ENCODE results near the gene PHACTR1. TPM values are rescaled to one million over a fixed set of nuclear protein-coding genes. Genes with fewer than 3 reads are reported as not detected.
A peak's percentile ranks its signal among the peaks of the same experiment; 100 is the strongest.

Gene PHACTR1
- polyA plus RNA-seq, 2 of the 4 experiments (the other 2 are of a cell fraction) = not detected

DNA sequence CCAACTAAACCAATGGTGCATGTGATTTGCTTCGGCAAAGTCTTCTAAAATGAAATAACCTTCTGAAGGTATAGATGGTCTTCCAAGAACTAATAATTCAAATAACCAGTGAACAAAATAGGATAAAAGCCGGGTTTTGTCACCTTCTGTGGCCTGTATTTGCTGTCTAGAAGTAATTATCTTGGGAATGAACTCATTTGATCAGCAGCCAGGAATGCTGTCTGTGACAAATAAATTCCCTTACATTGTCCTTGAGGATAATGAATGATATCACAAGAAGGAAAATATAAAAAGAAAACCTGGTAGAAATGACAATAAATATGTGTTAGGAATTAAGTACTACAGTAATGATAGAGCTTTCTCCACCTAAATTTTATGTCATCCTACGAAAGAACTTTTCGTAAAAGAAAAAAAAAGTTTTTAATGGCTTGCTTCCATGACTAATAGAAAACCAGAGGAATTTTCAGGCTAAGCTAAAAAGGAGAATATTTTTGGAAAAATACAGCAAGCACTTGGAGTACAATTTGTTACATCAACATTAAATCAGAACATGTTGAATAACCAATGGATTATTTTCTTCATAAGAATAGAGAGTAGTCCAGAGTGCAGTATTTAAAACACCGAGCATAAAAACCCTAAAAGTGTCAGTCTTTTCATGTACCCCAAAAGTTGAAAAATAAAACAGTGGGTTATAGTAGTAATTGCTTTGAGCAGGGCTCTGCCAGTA lies 364.1 kb downstream of the PHACTR1 start:
- no peak for FAIRE-seq
- CTCF ChIA-PET = no interaction called here

DNA sequence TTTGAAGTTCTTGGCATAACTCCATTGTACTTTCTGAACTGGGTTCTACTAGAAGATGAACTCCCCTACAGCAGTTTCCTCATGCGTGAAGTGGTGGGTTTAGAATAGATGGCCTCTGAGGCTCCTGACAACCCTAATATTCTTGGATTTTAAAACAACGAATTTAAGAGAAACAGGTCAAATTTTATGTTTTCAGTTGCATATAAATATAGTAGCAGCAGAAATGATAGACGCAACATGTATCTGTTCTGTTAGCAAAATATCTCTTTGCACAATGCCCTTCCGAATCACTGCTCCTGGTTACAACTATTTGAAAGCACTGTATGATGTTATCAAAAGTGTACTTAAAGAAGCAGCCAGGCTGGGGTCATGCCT lies 364.6 kb downstream of the PHACTR1 start:
- 0 out of 3 replicates have a peak, but pooled peaks cover under 1% of the 10 kb centered on the region for H3K9me3 ChIP-seq
- no peaks in the 10 kb centered on the region for H3K4me1 ChIP-seq
- H3K4me3 ChIP-seq = no peak overlapping the region
- no peak overlapping the region for H3K4me2 ChIP-seq
- CTCF ChIA-PET = no interaction called here
- H3K27ac ChIP-seq = no peak overlapping the region
- POLR2A ChIA-PET = no interaction called here
- TF ChIP-seq CBX8 (IDR thresholded peaks at IDR 0.05) (peak; percentile 73; the same call in 1 of the 2 replicates), MAZ (IDR thresholded peaks at IDR 0.05; ENCODE audit: borderline replicate concordance, low read depth, low read length) (no peak), RNF2 (IDR thresholded peaks at IDR 0.05; ENCODE audit: borderline replicate concordance, low read depth) (0 out of 2 replicates have a peak, but pooled peaks have one; percentile 56)
- no peak for ATAC-seq
- 49% methylated on average over 4 of the region's 4 CpGs for WGBS (ENCODE audit: missing lambda C conversion rate)
- no peak for DNase-seq (ENCODE audit: low read depth in 1 of 2, low spot score in 1 of 2)
- no peak for FAIRE-seq

More for the DNA sequence above, 364.1 kb downstream of the PHACTR1 start:
- no peak for TF ChIP-seq ESRRA (IDR thresholded peaks at IDR 0.05; ENCODE audit: borderline replicate concordance, low read length)
- Histone ChIP-seq H3K27ac (no peak overlapping the region), H3K4me3 (no peak overlapping the region), H3K4me1 (no peaks in the 10 kb centered on the region), H3K4me2 (no peak overlapping the region), H3K9me3 (no peaks in the 10 kb centered on the region)
- no peak for ATAC-seq
- POLR2A ChIA-PET = no interaction called here
- no peak for DNase-seq (ENCODE audit: low read depth in 1 of 2, low spot score in 1 of 2)
- 39% methylated on average over 5 of the region's 5 CpGs for WGBS (ENCODE audit: missing lambda C conversion rate)

DNA sequence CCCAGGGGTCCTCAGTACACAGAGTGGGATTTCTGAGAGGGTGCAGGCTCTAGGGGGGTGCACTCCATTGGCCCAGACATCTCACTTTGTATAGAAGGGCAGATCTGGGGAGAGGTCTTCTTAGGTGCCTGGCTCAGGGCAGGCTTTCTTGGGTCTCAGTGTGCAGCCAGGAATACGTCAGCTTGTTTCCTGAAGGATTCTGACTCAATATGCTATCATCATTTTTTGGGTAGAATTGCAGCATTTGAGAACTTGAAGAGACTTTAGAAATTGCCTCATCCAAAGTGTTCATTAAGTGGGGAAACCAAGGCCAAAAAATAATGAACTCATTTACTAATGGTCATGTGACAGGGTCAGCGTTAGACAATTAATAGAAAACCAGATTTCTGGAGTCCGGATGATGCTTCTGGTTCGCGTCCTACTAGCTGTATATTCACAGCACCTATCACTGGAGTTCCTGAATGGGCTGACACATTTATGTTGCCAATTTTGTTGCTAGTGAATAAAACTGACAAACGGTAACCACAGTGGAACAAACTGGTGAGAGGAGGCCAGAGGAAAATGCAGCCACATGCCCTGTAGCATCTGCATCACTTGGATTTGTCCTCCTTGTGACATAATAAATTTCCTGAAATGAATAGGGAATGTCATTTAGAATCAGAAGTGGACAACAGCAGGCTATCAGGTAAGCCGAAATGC lies 372.9 kb downstream of the PHACTR1 start:
- no peak for DNase-seq (ENCODE audit: low read depth in 1 of 2, low spot score in 1 of 2)
- no peak overlapping the region for H3K27ac ChIP-seq
- H3K4me1 ChIP-seq = no peaks in the 10 kb centered on the region
- ATAC-seq = peak in 1 of 2 experiments; percentile 13; a peak in 1 of 6 replicates
- 51% methylated on average over 7 of the region's 7 CpGs for WGBS (ENCODE audit: missing lambda C conversion rate)
- ChIA-PET POLR2A (no interaction called here), CTCF (no interaction called here)
- no peak overlapping the region for H3K4me3 ChIP-seq
- no peak for FAIRE-seq
- H3K4me2 ChIP-seq = no peak overlapping the region
- 0 out of 3 replicates have a peak, but pooled peaks cover 7% of the 10 kb centered on the region for H3K9me3 ChIP-seq
- TF ChIP-seq POLR2AphosphoS2 (conservative IDR thresholded peaks at IDR 0.05; ENCODE audit: low read length) = no peak
- TF ChIP-seq HDAC2 (IDR thresholded peaks at IDR 0.05) = no peak
- TF ChIP-seq JUNB (IDR thresholded peaks at IDR 0.05) = no peak
- TF ChIP-seq ZFP36 (IDR thresholded peaks at IDR 0.05; ENCODE audit: borderline replicate concordance, partially characterized antibody) = no peak
- TF ChIP-seq CEBPB (IDR thresholded peaks at IDR 0.05) = no peak
- no peak for TF ChIP-seq ZC3H11A (IDR thresholded peaks at IDR 0.05)

DNA sequence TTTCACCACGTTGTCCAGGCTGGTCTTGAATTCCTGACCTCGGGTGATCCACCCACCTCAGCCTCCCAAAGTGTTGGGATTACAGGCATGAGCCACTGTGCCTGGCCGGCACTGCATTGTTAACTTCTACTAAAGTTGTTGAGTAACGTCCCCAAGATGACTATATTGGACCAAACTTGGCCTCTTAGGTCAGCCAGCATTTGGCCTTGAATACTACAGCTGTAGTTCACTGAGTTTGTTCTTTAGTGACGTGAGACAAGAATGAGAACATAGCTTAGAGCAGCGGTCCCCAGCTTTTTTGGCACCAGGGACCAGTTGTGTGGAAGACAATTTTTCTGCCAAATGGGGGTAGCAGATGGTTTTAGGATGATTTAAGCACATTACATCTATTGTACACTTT lies 374.6 kb downstream of the PHACTR1 start:
- Histone ChIP-seq H3K4me1 (no peaks in the 10 kb centered on the region), H3K4me3 (no peak overlapping the region), H3K9me3 (0 out of 3 replicates have a peak, but pooled peaks cover 6% of the 10 kb centered on the region), H3K27ac (no peak overlapping the region), H3K4me2 (no peak overlapping the region)
- POLR2A ChIA-PET = no interaction called here
- CTCF ChIA-PET = no interaction called here
- 20% methylated on average over 4 of the region's 6 CpGs for WGBS (ENCODE audit: missing lambda C conversion rate)
- no peak for FAIRE-seq
- TF ChIP-seq GATA3 (IDR thresholded peaks at IDR 0.05; ENCODE audit: borderline replicate concordance) (no peak), EHMT2 (IDR thresholded peaks at IDR 0.05; ENCODE audit: low read depth) (no peak), EHF (CRISPR knock-in tag; IDR thresholded peaks at IDR 0.05) (no peak), NPAS2 (CRISPR knock-in tag; IDR thresholded peaks at IDR 0.05; ENCODE audit: borderline replicate concordance) (no peak), CBX2 (IDR thresholded peaks at IDR 0.05; ENCODE audit: borderline replicate concordance, low read depth) (no peak), NR3C1 (IDR thresholded peaks at IDR 0.05) (no peak), EP300 (IDR thresholded peaks at IDR 0.05) (no peak), JUNB (IDR thresholded peaks at IDR 0.05) (no peak), POLR2A (IDR thresholded peaks at IDR 0.05; ENCODE audit: low read length) (no peak), HEYL (CRISPR knock-in tag; IDR thresholded peaks at IDR 0.05) (no peak), RAD21 (conservative IDR thresholded peaks at IDR 0.05 in 1 of 2, IDR thresholded peaks at IDR 0.05 in 1 of 2) (no peak), RCOR1 (IDR thresholded peaks at IDR 0.05; ENCODE audit: low read depth, low read length) (no peak)
- no peak for ATAC-seq
- no peak for DNase-seq (ENCODE audit: low read depth in 1 of 2, low spot score in 1 of 2)

Data from A549 (cell line).